Measurements from ENCODE around the gene PLXNB2.

Gene PLXNB2

DNA sequence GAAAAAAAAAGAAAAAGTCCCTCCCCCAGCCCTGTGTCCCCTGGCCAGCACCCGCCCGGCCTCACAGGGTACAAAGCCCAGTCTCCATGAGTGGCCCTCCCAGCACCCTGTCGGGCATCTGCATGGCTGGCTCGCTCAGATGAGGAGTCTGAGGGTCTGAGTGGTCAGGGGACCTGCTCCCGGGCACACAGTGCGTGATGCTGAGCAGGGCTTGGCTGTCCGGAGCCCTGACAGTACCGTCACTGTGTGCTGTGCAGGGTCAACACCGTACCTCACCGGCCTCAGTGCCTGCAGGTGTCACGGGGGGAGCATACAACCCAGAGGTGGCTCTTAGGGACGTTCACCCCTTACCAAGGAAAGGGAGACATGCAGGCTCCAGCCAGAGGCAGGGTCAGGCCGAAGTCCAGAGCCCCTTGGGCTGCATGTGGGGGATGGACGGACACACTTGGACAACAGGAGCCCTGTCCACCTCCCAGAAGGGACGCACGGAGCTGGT, 3.6 kb upstream of the PLXNB2 start:
- DNase-seq = no peak

GRCh38 chr22:50310031-50310722, 2.7 kb upstream of the PLXNB2 start:
- no peak for DNase-seq

DNA sequence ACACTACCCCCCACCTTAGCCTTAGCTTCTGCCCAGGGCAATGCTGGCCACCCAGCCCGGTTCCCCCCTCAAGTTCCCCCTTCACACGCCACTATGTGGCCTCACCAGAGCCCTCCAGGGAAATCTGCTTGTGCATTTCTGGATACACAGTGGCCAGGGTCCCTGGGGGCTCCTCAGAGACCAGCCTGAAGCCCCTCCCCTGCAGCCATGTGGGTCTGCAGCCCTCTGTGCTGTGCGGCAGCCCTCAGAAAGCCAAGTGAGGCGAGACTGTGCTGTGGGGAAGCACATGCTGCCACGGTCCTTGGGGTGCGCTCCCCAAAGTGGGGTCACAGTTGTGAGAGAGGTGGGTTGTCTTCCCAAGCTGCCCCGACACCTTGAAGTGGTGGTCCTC, 2.1 kb upstream of the PLXNB2 start:
- DNase-seq = no peak

- DNase-seq = no peak
These were observed 1.6 kb upstream of the PLXNB2 start for GRCh38 chr22:50308986-50309600.

GRCh38 chr22:50308597-50308935, 1.1 kb upstream of the PLXNB2 start:
- DNase-seq = no peak

GRCh38 chr22:50307890-50308596, 597 bp upstream of the PLXNB2 start:
- DNase-seq = no peak

- DNase-seq = no peak
These were observed 1.4 kb downstream of the PLXNB2 start for GRCh38 chr22:50305923-50306566.

DNA sequence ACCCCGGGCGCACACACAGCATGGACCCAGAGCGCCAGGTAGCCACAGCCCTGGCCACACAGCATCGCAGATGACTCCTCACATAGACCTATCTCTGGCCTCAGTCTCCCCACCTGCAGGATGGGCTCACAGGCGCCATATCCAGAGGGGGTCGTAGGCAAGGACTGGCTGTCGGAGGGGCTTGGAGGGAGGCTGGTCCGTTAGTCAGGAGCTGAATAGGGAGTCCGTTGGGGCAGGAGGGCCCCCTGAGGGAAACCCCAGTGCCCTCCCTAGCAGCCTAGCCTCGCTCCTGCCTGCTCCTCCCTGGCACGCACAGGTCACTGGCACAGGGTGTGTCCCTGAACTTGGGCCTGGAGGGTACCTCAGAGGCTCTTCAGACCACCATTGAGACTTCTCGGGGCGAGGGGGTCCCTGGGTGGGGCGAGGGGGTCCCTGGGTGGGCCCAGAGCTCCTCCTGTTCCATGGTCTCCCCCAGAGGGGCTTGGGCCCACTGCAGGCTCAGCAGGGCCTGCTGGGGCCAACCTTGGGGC, 2.0 kb downstream of the PLXNB2 start:
- peak; percentile 30 for DNase-seq

DNA sequence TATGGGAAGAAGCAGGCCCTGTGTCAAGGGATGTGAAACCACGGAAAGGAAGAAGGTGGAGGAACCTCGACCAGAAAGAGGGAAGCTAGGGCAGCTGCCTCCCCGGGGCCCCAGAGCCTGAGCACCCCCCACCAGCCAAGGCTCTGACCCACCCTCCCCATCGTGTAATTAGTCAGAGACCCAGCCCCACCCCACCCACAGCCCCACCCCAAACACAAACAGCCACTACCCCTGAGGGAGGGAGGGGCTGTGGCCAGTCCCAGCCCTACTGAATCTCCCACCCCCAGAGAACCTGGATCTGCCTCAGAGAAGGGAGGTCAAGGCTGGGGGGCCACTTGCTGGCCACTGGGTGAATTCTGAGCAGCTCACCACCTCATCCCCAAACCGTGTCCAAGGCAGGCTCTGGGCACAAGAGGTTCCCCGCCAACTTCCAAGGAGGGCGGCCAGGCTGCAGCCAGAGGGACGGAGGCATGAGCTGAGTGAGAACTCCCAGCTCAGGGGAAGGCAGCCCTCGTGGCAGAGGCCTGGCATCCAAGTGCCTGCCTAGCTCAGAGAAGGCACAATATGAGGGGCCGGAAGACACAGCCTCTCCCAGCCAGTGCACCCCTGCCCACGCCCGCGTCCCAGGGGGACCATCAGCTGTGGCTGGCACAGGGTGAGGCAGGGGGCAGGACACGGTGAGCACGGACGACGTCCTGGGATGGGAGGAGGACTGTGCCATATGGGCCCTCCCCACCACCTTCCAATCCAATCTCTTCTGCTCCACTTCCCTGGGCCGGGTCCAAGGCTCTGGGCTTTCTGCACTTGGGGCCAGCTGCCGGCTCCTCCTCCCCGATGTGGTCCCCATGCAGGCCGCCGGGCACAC, 2.7 kb downstream of the PLXNB2 start:
- DNase-seq = no peak

DNA sequence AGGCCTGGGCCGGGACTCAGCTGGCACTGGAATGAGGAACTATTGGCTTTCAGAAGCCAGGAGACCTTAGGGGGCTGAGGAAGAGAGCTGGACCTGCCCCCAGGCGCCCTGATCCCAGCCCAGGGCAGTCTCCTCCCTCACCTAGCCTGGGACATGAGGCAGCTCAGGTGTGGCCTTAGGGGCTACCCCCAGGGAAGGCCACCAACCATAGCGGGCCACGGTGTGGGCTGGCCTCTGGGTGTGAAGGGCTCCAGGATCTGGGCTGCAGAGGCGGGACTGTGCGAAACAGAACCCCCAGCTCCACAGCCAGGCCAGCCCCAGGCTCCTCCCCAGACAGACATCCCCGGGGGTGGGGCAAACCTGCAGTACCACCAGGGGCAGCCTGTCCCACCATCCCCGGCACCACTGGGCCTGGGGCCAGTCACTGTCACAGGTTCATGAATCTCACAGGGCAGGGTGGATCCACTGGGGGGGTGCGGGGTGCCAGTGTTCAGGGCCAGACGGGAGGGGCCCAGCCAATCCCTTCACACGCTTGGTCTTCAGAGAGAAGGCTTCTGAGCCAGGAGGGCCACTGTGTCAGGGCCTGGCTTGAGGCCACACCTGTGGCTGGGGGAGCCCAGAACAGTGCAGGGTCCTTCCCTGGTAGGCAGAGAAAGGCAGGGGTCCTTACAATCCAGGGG, 3.5 kb downstream of the PLXNB2 start:
- no peak for DNase-seq

GRCh38 chr22:50303515-50303847, 4.0 kb downstream of the PLXNB2 start:
- no peak for DNase-seq

DNA sequence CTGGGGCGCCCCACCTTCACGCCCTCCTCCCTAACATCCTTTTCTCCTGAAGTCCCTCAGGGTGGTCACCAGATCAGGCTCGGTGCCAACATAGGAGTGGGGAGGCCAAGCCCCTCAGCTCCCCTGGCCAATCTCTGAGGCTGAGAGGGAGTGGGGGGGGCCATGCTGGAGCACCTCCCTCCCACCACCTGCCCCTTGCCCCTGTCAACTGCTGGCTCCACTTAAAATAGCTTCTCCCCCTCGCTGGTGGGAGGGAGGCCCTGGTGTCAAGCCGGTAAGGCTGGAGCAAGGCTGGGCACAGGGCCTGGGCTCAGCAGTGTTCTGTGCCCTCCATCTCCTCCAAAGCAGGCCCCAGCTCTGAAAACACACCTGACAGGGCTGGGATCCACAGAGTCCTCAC, 4.9 kb downstream of the PLXNB2 start:
- no peak for DNase-seq

GRCh38 chr22:50302041-50302541, 5.4 kb downstream of the PLXNB2 start:
- no peak for DNase-seq

DNA sequence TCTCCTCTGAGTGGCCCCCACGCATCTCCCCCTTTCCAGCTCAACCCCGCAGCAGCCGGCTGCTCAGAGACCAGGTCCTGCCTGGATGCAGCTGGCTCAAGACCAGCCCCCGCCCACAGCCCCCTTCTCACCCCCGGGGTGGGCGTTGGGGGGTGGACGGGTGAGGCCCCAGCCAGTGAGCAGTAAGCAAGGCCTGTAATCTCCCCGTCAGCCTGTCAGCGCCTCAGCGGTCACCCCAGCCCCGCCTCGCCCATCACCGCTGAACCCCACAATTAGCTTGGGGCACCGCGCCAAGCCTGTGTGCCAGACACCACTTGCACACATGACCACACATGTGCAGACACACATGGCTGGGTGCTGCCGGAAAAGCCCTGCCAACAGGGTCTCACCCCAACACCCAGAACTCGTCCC, 5.9 kb downstream of the PLXNB2 start:
- DNase-seq = no peak

- DNase-seq = no peak
These were observed 6.7 kb downstream of the PLXNB2 start for GRCh38 chr22:50300620-50301257.

GRCh38 chr22:50299785-50300619, 7.4 kb downstream of the PLXNB2 start:
- no peak for DNase-seq

DNA sequence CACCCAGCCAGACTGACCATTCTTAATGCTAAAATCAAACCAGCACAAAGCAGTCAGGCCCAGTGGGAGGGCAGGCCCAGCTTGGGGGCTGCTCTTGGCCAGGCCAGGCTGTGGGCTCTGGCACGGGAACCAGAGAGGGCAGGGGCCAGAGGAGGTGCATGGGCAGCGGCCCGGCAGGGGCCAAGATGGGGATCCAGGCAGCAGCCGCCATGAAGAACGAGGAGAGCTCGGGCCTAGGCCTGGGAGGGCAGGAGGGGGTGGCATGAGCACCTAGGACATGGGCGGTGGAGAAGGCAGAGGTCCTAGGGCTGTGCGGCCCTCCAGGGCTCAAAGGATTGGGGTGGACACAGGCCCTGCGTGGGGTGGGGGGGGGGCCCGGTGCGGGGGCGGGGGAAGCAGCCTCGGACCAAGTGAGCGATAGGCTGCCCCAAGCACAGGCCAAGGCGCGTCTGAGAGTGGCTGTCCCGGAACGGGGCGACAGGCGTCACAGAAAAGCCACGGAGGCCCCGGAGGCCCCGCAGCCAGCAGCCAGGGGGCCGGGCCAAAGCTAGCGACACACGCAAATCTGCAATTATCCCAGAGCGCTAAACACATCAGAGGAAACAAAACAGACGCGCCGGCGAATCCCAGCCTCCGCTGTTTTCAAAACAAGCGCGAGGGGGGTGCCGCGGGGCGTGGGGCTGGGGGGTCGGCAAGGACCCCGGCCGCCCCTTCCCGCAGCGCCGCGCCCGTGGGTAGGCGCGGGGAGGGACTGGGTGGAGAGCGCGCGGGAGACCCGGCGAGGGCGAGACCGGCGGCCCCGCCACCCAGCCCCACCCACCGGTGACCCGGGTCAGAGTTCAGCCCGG, 8.3 kb downstream of the PLXNB2 start:
- DNase-seq = no peak

DNA sequence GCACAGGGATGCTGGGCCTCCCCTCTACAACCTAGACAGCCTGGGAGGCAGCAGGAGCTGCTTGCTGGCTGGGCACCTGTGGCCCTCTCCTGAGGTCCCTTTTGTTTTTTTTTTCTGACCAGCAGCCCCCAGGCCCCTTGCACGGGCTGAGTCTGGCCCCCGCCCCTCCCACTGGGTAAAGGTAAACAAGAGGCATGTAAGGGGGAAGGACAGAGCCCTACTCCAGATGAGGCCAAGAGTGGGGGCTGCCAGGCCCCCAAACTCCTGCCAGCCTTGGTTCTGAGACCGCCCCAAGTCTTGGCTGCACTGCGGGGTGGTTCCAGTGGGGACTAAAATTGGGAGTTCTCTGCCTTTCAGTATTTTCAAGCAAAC, 9.2 kb downstream of the PLXNB2 start:
- no peak for DNase-seq

DNA sequence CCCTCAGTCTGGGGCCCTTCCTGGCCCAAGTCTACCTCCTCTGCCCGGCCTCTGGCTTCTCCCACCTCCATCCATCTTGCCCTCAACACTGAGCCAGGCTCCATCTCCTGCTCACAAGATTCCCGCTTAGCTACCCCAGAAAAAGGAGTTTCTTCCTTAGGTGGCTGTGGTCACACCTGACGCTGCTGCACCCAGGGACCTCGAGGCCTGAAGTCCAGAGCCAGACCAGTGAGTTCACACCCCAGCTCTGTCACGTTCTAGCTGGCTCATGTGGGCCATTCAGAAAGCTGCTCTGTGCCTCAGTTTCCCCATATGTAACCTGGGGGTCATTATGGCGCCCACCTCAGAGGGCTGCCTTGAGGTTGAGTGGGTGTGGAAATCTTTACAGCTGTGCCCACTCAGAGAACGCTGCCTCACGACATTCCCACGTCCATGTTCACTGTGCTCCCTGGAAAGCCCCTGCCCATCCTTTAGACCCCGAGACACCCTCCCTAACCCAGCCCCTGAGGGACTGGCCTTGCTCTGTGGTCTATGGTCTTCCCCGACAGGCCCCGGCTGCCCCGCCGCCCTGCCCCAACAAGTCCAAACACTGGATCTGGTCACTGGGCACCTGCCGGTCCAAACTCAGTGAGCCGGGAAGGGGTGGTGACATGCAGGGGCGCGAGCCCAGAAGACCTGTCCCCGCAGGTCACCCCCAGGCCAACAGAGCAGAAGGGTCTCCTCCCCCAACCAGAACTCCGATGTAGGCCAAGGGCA, 9.8 kb downstream of the PLXNB2 start:
- no peak for DNase-seq
